GM23338 (cell line): ENCODE results near the gene M1AP. TPM values are rescaled to one million over a fixed set of nuclear protein-coding genes. Genes with fewer than 3 reads are reported as not detected.

Experiments
- ATAC-seq: fragments of 200-7000 bp; cut with Tn5 transposase; 3 replicates; pipeline ENCODE4 v1.9.1; 2020
- DNase-seq: peaks from one replicate; pipeline ENCODE4 v3.0.0-alpha.2; 2015; ENCODE audit warnings: low spot score
- H2AFZ ChIP-seq: fragments of 200-600 bp; sonication (generic); 2 replicates; pipeline ENCODE4 v1.8.0; 2016; ENCODE audit warnings: antibody characterized with exemption, mild to moderate bottlenecking, moderate library complexity
- H3F3A ChIP-seq: fragments of 200-600 bp; sonication (generic); replicated peaks from 2 replicates; pipeline ENCODE4 v1.8.0; 2017; ENCODE audit warnings: antibody characterized with exemption, mixed run types, low read depth
- H3K27ac ChIP-seq: fragments of 200-600 bp; sonication (generic); 2 replicates; pipeline ENCODE4 v1.6.1; 2016; ENCODE audit warnings: low read depth
- H3K27me3 ChIP-seq: fragments of 200-600 bp; sonication (generic); 2 replicates; pipeline ENCODE4 v1.8.0; 2016; ENCODE audit warnings: mild to moderate bottlenecking, mixed run types, moderate library complexity; ENCODE audit not compliant: insufficient read depth
- H3K36me3 ChIP-seq: fragments of 200-600 bp; sonication (generic); 2 replicates; pipeline ENCODE4 v1.8.0; 2016; ENCODE audit warnings: mild to moderate bottlenecking; ENCODE audit not compliant: insufficient read depth
- H3K4me1 ChIP-seq: fragments of 200-600 bp; sonication (generic); 2 replicates; pipeline ENCODE4 v1.8.0; 2016; ENCODE audit warnings: mild to moderate bottlenecking, moderate library complexity; ENCODE audit not compliant: insufficient read depth
- H3K4me2 ChIP-seq: fragments of 200-600 bp; sonication (generic); 2 replicates; pipeline ENCODE4 v1.7.1; 2017; ENCODE audit warnings: mixed run types
- H3K4me3 ChIP-seq: fragments of 200-600 bp; sonication (generic); 2 replicates; pipeline ENCODE4 v1.6.1; 2016; ENCODE audit warnings: mixed run types
- H3K79me2 ChIP-seq: fragments of 200-600 bp; sonication (generic); replicated peaks from 2 replicates; pipeline ENCODE4 v1.8.0; 2017; ENCODE audit warnings: mild to moderate bottlenecking; ENCODE audit not compliant: insufficient read depth
- H3K9me2 ChIP-seq: fragments of 200-600 bp; sonication (generic); 2 replicates; pipeline ENCODE4 v1.8.0; 2017; ENCODE audit not compliant: insufficient read depth
- H4K20me1 ChIP-seq: fragments of 200-600 bp; sonication (generic); replicated peaks from 2 replicates; pipeline ENCODE4 v1.8.0; 2017; ENCODE audit warnings: mild to moderate bottlenecking; ENCODE audit not compliant: insufficient read depth
- H3K27ac Mint-ChIP-seq: 2 replicates; pipeline ENCODE4 v1.8.0; 2020; ENCODE audit warnings: inconsistent platforms, mild to moderate bottlenecking, moderate library complexity, mixed read lengths
- H3K27me3 Mint-ChIP-seq: 3 replicates; pipeline ENCODE4 v1.8.0; 2022; ENCODE audit warnings: low read depth, mild to moderate bottlenecking, moderate library complexity, mixed read lengths, inconsistent platforms; ENCODE audit not compliant: insufficient read depth, poor library complexity
- H3K36me3 Mint-ChIP-seq: 3 replicates; pipeline ENCODE4 v1.8.0; 2021; ENCODE audit warnings: low read depth, mild to moderate bottlenecking, inconsistent platforms, moderate library complexity, mixed read lengths
- H3K4me1 Mint-ChIP-seq: 3 replicates; pipeline ENCODE4 v1.8.0; 2020; ENCODE audit warnings: mild to moderate bottlenecking, inconsistent platforms, mixed read lengths
- H3K4me3 Mint-ChIP-seq: 3 replicates; pipeline ENCODE4 v1.8.0; 2021; ENCODE audit warnings: moderate library complexity, mild to moderate bottlenecking, inconsistent platforms, mixed read lengths
- H3K9me3 Mint-ChIP-seq: 3 replicates; pipeline ENCODE4 v1.8.0; 2020; ENCODE audit warnings: moderate library complexity, mild to moderate bottlenecking, inconsistent platforms, mixed read lengths
- CREB1 ChIP-seq: fragments of 250-450 bp; sonication (Bioruptor Pico); IDR thresholded peaks from 2 replicates; pipeline ENCODE4 v1.5.0; 2020; ENCODE audit warnings: low read depth, mild to moderate bottlenecking, moderate library complexity
- CTCF ChIP-seq, 2 experiments: fragments of 200-600 bp in 1 of 2; sonication (generic) in 1 of 2; conservative IDR thresholded peaks; 2 replicates each; pipeline versions ENCODE4 v1.5.1 to v1.6.1; 2016 to 2017; ENCODE audit warnings: antibody characterized with exemption in 2 of 2, low read depth in 2 of 2, mild to moderate bottlenecking in 2 of 2, moderate library complexity in 1 of 2
- EZH2 ChIP-seq: fragments of 200-600 bp; sonication (generic); IDR thresholded peaks from one replicate; pipeline ENCODE4 v1.8.0; 2017; ENCODE audit warnings: antibody characterized with exemption, mild to moderate bottlenecking, low read depth; ENCODE audit not compliant: unreplicated experiment
- EZH2phosphoT487 ChIP-seq: fragments of 200-600 bp; sonication (generic); IDR thresholded peaks from one replicate; pipeline ENCODE4 v1.8.1; 2018; ENCODE audit warnings: antibody characterized with exemption; ENCODE audit not compliant: unreplicated experiment
- JUNB ChIP-seq: IDR thresholded peaks from one replicate; pipeline ENCODE4 v1.6.1; 2016; ENCODE audit warnings: antibody characterized with exemption; ENCODE audit not compliant: unreplicated experiment
- NANOG ChIP-seq: IDR thresholded peaks from 2 replicates; pipeline ENCODE4 v1.6.1; 2016; ENCODE audit warnings: antibody characterized with exemption, borderline replicate concordance
- POLR2AphosphoS5 ChIP-seq: IDR thresholded peaks from 2 replicates; pipeline ENCODE4 v1.6.1; 2016; ENCODE audit warnings: antibody characterized with exemption, low read depth
- ZNF114 ChIP-seq: fragments of 250-450 bp; sonication (Bioruptor Pico); IDR thresholded peaks from 2 replicates; pipeline ENCODE4 v1.5.0; 2020; ENCODE audit warnings: mild to moderate bottlenecking, moderate library complexity
- ZNF331 ChIP-seq: fragments of 250-450 bp; sonication (Bioruptor Pico); IDR thresholded peaks from 2 replicates; pipeline ENCODE4 v1.5.0; 2020; ENCODE audit warnings: low read depth, mild to moderate bottlenecking, moderate library complexity
- ZNF462 ChIP-seq: fragments of 250-450 bp; sonication (Bioruptor Pico); IDR thresholded peaks from 2 replicates; pipeline ENCODE4 v1.5.0; 2020; ENCODE audit warnings: mild to moderate bottlenecking, moderate library complexity
- polyA plus RNA-seq: library from polyadenylated mRNA; unstranded; fragments of >200 nt; fragmentation: Nextera tagmentation; extraction: Ambion mirVana; gene quantifications from 2 replicates; pipeline ENCODE4 v1.2.1, GENCODE V29; 2016
- total RNA-seq: library from RNA; depleted of rRNA; stranded (reverse); fragments of >200 nt; shearing (Covaris generic); gene quantifications from 2 replicates; pipeline ENCODE4 v1.2.3, GENCODE V29; 2014
- TF ChIP-seq, protein P1 (sequence below): IDR thresholded peaks from 2 replicates; pipeline ENCODE4 v1.6.1; 2016; ENCODE audit warnings: antibody characterized with exemption
- TF ChIP-seq, protein P2 (sequence below): IDR thresholded peaks from one replicate; pipeline ENCODE4 v1.6.1; 2018; ENCODE audit warnings: antibody characterized with exemption; ENCODE audit not compliant: unreplicated experiment

M1AP gene
- total and polyA plus RNA-seq, 2 experiments from 2014 or later = 5.1 to 12.1 TPM

GRCh38 chr2:74583504-74583903, 64.6 kb downstream of the M1AP start:
- Histone ChIP-seq H4K20me1 (no peaks in the 10 kb centered on the region), H3K4me2 (no peak overlapping the region), H3K79me2 (no peaks in the 10 kb centered on the region), H3K9me2 (no peaks in the 10 kb centered on the region), H3K4me3 (no peak overlapping the region), H3K36me3 (no peaks in the 10 kb centered on the region), H2AFZ (no peak overlapping the region), H3K27me3 (no peaks in the 10 kb centered on the region), H3K4me1 (peaks cover 11% of the 10 kb centered on the region), H3F3A (no peaks in the 10 kb centered on the region), H3K27ac (no peak overlapping the region)
- H3K36me3 Mint-ChIP-seq = no peaks in the 10 kb centered on the region
- H3K27ac Mint-ChIP-seq = no peak overlapping the region
- H3K27me3 Mint-ChIP-seq = peaks cover 4% of the 10 kb centered on the region
- peaks cover 13% of the 10 kb centered on the region; the same call in 2 of the 3 replicates for H3K4me1 Mint-ChIP-seq
- no peaks in the 10 kb centered on the region for H3K9me3 Mint-ChIP-seq
- peak; percentile 13 for DNase-seq
- TF ChIP-seq POLR2AphosphoS5 (no peak), JUNB (no peak), ZNF114 (CRISPR knock-in tag) (no peak), EZH2 (no peak), EZH2phosphoT487 (no peak), ZNF331 (no peak), CREB1 (CRISPR knock-in tag) (no peak), NANOG (no peak), CTCF (conservative IDR thresholded peaks at IDR 0.05; ENCODE audit: low read depth in 2 of 2) (no peak), ZNF462 (CRISPR knock-in tag) (no peak)
- TF ChIP-seq, protein P1, sequence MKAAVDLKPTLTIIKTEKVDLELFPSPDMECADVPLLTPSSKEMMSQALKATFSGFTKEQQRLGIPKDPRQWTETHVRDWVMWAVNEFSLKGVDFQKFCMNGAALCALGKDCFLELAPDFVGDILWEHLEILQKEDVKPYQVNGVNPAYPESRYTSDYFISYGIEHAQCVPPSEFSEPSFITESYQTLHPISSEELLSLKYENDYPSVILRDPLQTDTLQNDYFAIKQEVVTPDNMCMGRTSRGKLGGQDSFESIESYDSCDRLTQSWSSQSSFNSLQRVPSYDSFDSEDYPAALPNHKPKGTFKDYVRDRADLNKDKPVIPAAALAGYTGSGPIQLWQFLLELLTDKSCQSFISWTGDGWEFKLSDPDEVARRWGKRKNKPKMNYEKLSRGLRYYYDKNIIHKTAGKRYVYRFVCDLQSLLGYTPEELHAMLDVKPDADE = no peak
- TF ChIP-seq, protein P2, sequence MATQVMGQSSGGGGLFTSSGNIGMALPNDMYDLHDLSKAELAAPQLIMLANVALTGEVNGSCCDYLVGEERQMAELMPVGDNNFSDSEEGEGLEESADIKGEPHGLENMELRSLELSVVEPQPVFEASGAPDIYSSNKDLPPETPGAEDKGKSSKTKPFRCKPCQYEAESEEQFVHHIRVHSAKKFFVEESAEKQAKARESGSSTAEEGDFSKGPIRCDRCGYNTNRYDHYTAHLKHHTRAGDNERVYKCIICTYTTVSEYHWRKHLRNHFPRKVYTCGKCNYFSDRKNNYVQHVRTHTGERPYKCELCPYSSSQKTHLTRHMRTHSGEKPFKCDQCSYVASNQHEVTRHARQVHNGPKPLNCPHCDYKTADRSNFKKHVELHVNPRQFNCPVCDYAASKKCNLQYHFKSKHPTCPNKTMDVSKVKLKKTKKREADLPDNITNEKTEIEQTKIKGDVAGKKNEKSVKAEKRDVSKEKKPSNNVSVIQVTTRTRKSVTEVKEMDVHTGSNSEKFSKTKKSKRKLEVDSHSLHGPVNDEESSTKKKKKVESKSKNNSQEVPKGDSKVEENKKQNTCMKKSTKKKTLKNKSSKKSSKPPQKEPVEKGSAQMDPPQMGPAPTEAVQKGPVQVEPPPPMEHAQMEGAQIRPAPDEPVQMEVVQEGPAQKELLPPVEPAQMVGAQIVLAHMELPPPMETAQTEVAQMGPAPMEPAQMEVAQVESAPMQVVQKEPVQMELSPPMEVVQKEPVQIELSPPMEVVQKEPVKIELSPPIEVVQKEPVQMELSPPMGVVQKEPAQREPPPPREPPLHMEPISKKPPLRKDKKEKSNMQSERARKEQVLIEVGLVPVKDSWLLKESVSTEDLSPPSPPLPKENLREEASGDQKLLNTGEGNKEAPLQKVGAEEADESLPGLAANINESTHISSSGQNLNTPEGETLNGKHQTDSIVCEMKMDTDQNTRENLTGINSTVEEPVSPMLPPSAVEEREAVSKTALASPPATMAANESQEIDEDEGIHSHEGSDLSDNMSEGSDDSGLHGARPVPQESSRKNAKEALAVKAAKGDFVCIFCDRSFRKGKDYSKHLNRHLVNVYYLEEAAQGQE = no peak
- no peak overlapping the region for H3K4me3 Mint-ChIP-seq
- no peak for ATAC-seq
